AG04450 (cell line): ENCODE measurements around the gene PACSIN1. TPM values are rescaled to one million over a fixed set of nuclear protein-coding genes. Genes with fewer than 3 reads are reported as not detected.
"Not testable (repeated sequence)": the region's sequence is repeated elsewhere in the genome, so short reads cannot be mapped to it uniquely, and the experiment has no call there.

Experiments used
- CTCF ChIA-PET: fragments of 300-600, 350-600 bp; formaldehyde crosslinking; extraction: SDS; loops from one replicate; lab custom pipeline; 2022; ENCODE audit warnings: antibody characterized with exemption, inconsistent platforms; lab: Charles Lee
- POLR2A ChIA-PET: fragments of 350-600 bp; formaldehyde crosslinking; extraction: SDS; loops from one replicate; lab custom pipeline; 2021; ENCODE audit warnings: antibody characterized with exemption, inconsistent platforms; lab: Yijun Ruan, JAX
- DNase-seq: peaks from one replicate; pipeline ENCODE4 v3.0.0-alpha.2; 2011; ENCODE audit warnings: low read depth, low spot score
- H3K27ac ChIP-seq: one replicate; pipeline ENCODE4 v1.5.1; 2012; ENCODE audit warnings: low read depth, low read length, control low read depth
- H3K27me3 ChIP-seq: one replicate; pipeline ENCODE4 v1.6.0; 2012; ENCODE audit warnings: low read length; ENCODE audit not compliant: control insufficient read depth, insufficient read depth
- H3K4me3 ChIP-seq: 2 replicates; pipeline ENCODE4 v1.5.1; 2011; ENCODE audit warnings: mild to moderate bottlenecking, low read depth, low read length, control low read depth
- H3K9me3 ChIP-seq: 2 replicates; pipeline ENCODE4 v1.5.1; 2012; ENCODE audit warnings: low read length; ENCODE audit not compliant: control insufficient read depth, insufficient read depth
- CTCF ChIP-seq: IDR thresholded peaks from 2 replicates; pipeline ENCODE4 v1.5.1; 2011; ENCODE audit warnings: low read depth, low read length, control low read depth, inconsistent platforms
- polyA plus RNA-seq: library from polyadenylated mRNA; depleted of rRNA; stranded (reverse); fragments of >200 nt; gene quantifications from 2 replicates; pipeline ENCODE4 v1.2.3, GENCODE V29; 2011

The PACSIN1 gene
- polyA plus RNA-seq, 1 experiment = not detected

- TF ChIP-seq CTCF = no peak
- H3K27me3 ChIP-seq = no peaks in the 10 kb centered on the region
- H3K4me3 ChIP-seq = no peak overlapping the region
- CTCF ChIA-PET = no interaction called here
- H3K9me3 ChIP-seq = peaks cover 4% of the 10 kb centered on the region; the same call in 1 of the 2 replicates
- DNase-seq = no peak
- POLR2A ChIA-PET = no interaction called here
- no peak overlapping the region for H3K27ac ChIP-seq
These were observed 12.9 kb downstream of the PACSIN1 start for GRCh38 chr6:34478796-34479195.

GRCh38 chr6:34483781-34484180 is 17.9 kb downstream of the PACSIN1 start:
- CTCF ChIA-PET, H3K27me3 ChIP-seq, DNase-seq, POLR2A ChIA-PET, H3K9me3 ChIP-seq, H3K4me3 ChIP-seq, H3K27ac ChIP-seq: not testable (repeated sequence)

DNA sequence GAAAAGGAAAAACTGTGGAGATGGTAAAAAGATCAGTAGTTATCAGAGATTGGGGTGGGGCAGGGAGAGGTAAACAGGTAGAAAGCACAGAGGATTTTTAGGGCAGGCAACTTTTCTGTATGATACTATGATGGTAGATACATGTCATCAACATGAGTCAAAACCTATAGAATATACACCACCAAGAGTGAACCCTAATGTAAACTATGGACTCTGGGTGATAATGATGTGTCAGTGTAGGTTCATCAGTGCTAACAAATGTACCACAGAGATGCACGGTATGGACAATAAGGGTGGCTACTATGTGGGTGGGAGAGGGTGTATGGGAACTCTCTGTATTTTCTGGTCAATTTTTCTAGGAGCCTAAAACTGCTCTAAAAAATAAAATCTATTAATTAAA is 18.5 kb downstream of the PACSIN1 start:
- POLR2A ChIA-PET = no interaction called here
- H3K9me3 ChIP-seq = no peaks in the 10 kb centered on the region
- peaks cover 6% of the 10 kb centered on the region for H3K27me3 ChIP-seq
- no peak overlapping the region for H3K27ac ChIP-seq
- TF ChIP-seq CTCF = no peak
- CTCF ChIA-PET = no interaction called here
- no peak overlapping the region for H3K4me3 ChIP-seq
- DNase-seq = no peak

GRCh38 chr6:34484899-34485298 is 19.0 kb downstream of the PACSIN1 start:
- no peak for TF ChIP-seq CTCF
- no peak for DNase-seq
- Histone ChIP-seq H3K27me3 (peaks cover 6% of the 10 kb centered on the region), H3K27ac (no peak overlapping the region), H3K9me3 (no peaks in the 10 kb centered on the region), H3K4me3 (no peak overlapping the region)
- ChIA-PET CTCF (no interaction called here), POLR2A (no interaction called here)

- Histone ChIP-seq H3K27me3 (peaks cover 6% of the 10 kb centered on the region), H3K9me3 (no peaks in the 10 kb centered on the region), H3K4me3 (no peak overlapping the region), H3K27ac (no peak overlapping the region)
- CTCF ChIA-PET = no interaction called here
- DNase-seq = no peak
- POLR2A ChIA-PET = no interaction called here
- TF ChIP-seq CTCF = no peak
These were observed 19.6 kb downstream of the PACSIN1 start for GRCh38 chr6:34485321-34486060.
